ENCODE measurements around the gene LRRC46. TPM values are rescaled to one million over a fixed set of nuclear protein-coding genes. Genes with fewer than 3 reads are reported as not detected.

Gene LRRC46
- polyA plus RNA-seq, 1 experiment, result 0.67 TPM

GRCh38 chr17:47829870-47830269 is 1.6 kb upstream of the LRRC46 start:
- ChIA-PET POLR2A (interaction anchor here (0.6 kb wide), 1 partner anchor 762 kb away, joined by 3 read pairs; no protein-coding TSS in a partner anchor), CTCF (interaction anchor here (0.6 kb wide), 1 partner anchor 13 kb away, joined by 7 read pairs; no protein-coding TSS in a partner anchor)
- H3K27ac ChIP-seq (ENCODE audit: low read depth, low read length), result no peak overlapping the region
- no peaks in the 10 kb centered on the region for H3K9me3 ChIP-seq (ENCODE audit: control insufficient read depth, insufficient read depth, low read length)
- TF ChIP-seq CTCF (IDR thresholded peaks at IDR 0.05; ENCODE audit: low read depth, low read length), result no peak
- H3K4me3 ChIP-seq (ENCODE audit: low read depth, low read length), result no peak overlapping the region
- DNase-seq (ENCODE audit: low read depth, low spot score), result no peak
- H3K27me3 ChIP-seq (ENCODE audit: control insufficient read depth, insufficient read depth, low read length), result no peaks in the 10 kb centered on the region

DNA sequence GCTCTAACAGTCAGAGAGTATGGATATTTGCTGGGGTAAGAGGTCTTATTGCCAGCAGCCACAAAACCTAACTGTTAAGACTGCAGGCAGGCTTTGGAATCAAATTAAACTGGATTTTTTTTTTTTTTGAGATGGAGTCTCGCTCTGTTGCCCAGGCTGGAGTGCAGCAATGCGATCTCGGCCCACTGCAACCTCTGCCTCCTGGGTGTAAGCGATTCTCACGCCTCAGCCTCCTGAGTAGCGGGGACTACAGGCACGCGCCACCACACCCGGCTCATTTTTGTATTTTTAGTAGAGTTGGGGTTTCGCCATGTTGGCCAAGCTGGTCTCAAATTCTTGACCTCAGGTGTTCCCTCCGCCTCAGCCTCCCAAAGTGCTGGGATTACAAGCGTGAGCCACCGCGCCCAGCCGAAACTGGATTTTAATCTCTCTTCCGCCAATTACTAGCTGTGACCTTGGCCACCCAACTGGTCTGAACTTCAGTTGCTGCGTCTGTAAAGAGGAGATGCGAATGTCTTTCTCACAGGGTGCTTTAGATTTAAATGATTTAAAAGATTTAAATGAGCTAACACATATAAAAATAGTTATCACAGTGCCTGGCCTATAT is 971 bp upstream of the LRRC46 start:
- POLR2A ChIA-PET, result interaction anchor here (1.6 kb wide), 1 partner anchor 9 kb away, joined by 19 read pairs; the partner anchor contains the start of gene OSBPL7

GRCh38 chr17:47831934-47832327 is 461 bp downstream of the LRRC46 start:
- Histone ChIP-seq H3K27me3 (ENCODE audit: control insufficient read depth, insufficient read depth, low read length) (no peaks in the 10 kb centered on the region), H3K27ac (ENCODE audit: low read depth, low read length) (no peak overlapping the region), H3K4me3 (ENCODE audit: low read depth, low read length) (peak overlapping the region; percentile 98), H3K9me3 (ENCODE audit: control insufficient read depth, insufficient read depth, low read length) (no peaks in the 10 kb centered on the region)
- ChIA-PET CTCF (interaction anchor here (0.8 to 2.0 kb wide), 5 partner anchors 8 to 169 kb away, joined by 3 to 25 read pairs (median 5); partner anchors contain the start of gene SCRN2), POLR2A (interaction anchor here (0.6 to 1.6 kb wide), 8 partner anchors 9 to 159 kb away, joined by 3 to 19 read pairs (median 6); partner anchors contain the start of genes OSBPL7, SCRN2 and SP2)
- no peak for DNase-seq (ENCODE audit: low read depth, low spot score)
- no peak for TF ChIP-seq CTCF (IDR thresholded peaks at IDR 0.05; ENCODE audit: low read depth, low read length)

More for the DNA sequence above, 971 bp upstream of the LRRC46 start:
- no peak for DNase-seq (ENCODE audit: low read depth, low spot score)
- H3K9me3 ChIP-seq (ENCODE audit: control insufficient read depth, insufficient read depth, low read length), result no peaks in the 10 kb centered on the region
- CTCF ChIA-PET, result interaction anchor here (0.7 to 2.0 kb wide), 5 partner anchors 10 to 197 kb away, joined by 3 to 25 read pairs (median 5); partner anchors contain the start of gene SCRN2
- TF ChIP-seq CTCF (IDR thresholded peaks at IDR 0.05; ENCODE audit: low read depth, low read length), result no peak
- H3K27ac ChIP-seq (ENCODE audit: low read depth, low read length), result peak overlapping the region; percentile 82
- no peaks in the 10 kb centered on the region for H3K27me3 ChIP-seq (ENCODE audit: control insufficient read depth, insufficient read depth, low read length)
- H3K4me3 ChIP-seq (ENCODE audit: low read depth, low read length), result peak overlapping the region; percentile 98

DNA sequence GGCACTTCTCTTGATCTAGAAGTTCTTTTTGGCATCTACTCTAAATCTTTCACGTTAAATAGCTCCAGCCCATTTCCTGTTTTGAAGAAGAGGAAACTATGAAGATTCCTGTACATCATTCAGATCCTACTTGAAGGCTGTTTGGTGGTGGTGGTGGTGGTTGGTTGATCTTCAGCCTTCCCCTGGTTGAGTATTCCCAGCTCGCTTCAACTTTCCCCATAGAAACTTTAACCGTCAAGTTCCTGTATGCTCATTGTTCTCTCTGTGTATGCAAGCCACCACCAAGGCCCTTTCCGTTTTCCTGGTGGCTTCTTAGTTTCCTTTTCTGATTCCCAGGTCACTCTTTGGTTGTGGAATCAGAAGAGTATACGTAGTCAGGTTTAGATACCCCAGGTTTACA is 3.3 kb downstream of the LRRC46 start:
- ChIA-PET POLR2A (no interaction called here), CTCF (interaction anchor here (0.7 kb wide), 1 partner anchor 115 kb away, joined by 3 read pairs; no protein-coding TSS in a partner anchor)

More for the DNA sequence above, 3.3 kb downstream of the LRRC46 start:
- H3K4me3 ChIP-seq (ENCODE audit: low read depth, low read length), result no peak overlapping the region
- no peak for TF ChIP-seq CTCF (IDR thresholded peaks at IDR 0.05; ENCODE audit: low read depth, low read length)
- no peak for DNase-seq (ENCODE audit: low read depth, low spot score)
- no peaks in the 10 kb centered on the region for H3K9me3 ChIP-seq (ENCODE audit: control insufficient read depth, insufficient read depth, low read length)
- H3K27me3 ChIP-seq (ENCODE audit: control insufficient read depth, insufficient read depth, low read length), result no peaks in the 10 kb centered on the region
- H3K27ac ChIP-seq (ENCODE audit: low read depth, low read length), result no peak overlapping the region

Measured in AG04450 (cell line).